Measurements from ENCODE around the gene PLS3. TPM values are rescaled to one million over a fixed set of nuclear protein-coding genes. Genes with fewer than 3 reads are reported as not detected.

The PLS3 gene, protein sequence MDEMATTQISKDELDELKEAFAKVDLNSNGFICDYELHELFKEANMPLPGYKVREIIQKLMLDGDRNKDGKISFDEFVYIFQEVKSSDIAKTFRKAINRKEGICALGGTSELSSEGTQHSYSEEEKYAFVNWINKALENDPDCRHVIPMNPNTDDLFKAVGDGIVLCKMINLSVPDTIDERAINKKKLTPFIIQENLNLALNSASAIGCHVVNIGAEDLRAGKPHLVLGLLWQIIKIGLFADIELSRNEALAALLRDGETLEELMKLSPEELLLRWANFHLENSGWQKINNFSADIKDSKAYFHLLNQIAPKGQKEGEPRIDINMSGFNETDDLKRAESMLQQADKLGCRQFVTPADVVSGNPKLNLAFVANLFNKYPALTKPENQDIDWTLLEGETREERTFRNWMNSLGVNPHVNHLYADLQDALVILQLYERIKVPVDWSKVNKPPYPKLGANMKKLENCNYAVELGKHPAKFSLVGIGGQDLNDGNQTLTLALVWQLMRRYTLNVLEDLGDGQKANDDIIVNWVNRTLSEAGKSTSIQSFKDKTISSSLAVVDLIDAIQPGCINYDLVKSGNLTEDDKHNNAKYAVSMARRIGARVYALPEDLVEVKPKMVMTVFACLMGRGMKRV
- under 1 TPM in 1 of 3 donors, not detected in 2; 0.54 TPM for total RNA-seq
- total RNA-seq (2013): 0.65 TPM

GRCh38 chrX:115560978-115561604, at the start of gene PLS3:
PLS3 (plus strand) TSS chrX:115561174; CDS start chrX:115610251, 49,077 bp downstream.
- TF ChIP-seq, protein P1, sequence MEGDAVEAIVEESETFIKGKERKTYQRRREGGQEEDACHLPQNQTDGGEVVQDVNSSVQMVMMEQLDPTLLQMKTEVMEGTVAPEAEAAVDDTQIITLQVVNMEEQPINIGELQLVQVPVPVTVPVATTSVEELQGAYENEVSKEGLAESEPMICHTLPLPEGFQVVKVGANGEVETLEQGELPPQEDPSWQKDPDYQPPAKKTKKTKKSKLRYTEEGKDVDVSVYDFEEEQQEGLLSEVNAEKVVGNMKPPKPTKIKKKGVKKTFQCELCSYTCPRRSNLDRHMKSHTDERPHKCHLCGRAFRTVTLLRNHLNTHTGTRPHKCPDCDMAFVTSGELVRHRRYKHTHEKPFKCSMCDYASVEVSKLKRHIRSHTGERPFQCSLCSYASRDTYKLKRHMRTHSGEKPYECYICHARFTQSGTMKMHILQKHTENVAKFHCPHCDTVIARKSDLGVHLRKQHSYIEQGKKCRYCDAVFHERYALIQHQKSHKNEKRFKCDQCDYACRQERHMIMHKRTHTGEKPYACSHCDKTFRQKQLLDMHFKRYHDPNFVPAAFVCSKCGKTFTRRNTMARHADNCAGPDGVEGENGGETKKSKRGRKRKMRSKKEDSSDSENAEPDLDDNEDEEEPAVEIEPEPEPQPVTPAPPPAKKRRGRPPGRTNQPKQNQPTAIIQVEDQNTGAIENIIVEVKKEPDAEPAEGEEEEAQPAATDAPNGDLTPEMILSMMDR (IDR thresholded peaks at IDR 0.05): no peak
- Mint-ChIP-seq H3K36me3 (no peaks in the 10 kb centered on the region), H3K27me3 (ENCODE audit: low read depth in 2 of 2) (peaks cover 22 to 83% of the 10 kb centered on the region in 2 donors), H3K4me3 (peak within 1 kb of the TSS; percentile 73), H3K9me3 (no peaks in the 10 kb centered on the region), H3K4me1 (peaks cover 0 to 11% of the 10 kb centered on the region in 2 donors), H3K27ac (peak within 1 kb of the TSS in 1 of 2 donors; percentile 14)
- no peak within 1 kb of the TSS for H3K27ac ChIP-seq (ENCODE audit: low read length)
- no peaks in the 10 kb centered on the region for H3K36me3 ChIP-seq (ENCODE audit: control insufficient read depth, insufficient read depth, low read length)
- H3K9me3 ChIP-seq (ENCODE audit: control insufficient read depth, insufficient read depth, low read length): no peaks in the 10 kb centered on the region
- ATAC-seq: peak; percentile 61 to 85 (median 74)
- H3K27me3 ChIP-seq (ENCODE audit: control insufficient read depth, insufficient read depth, low read length): peaks cover 10% of the 10 kb centered on the region
- H3K4me3 ChIP-seq (ENCODE audit: low read length): no peak within 1 kb of the TSS
- under 1% methylated on average over 40 of the region's 40 CpGs for WGBS (ENCODE audit: insufficient coverage)
- peak in 1 of 2 donors; percentile 2 for DNase-seq
- peaks cover 14% of the 10 kb centered on the region for H3K4me1 ChIP-seq (ENCODE audit: control insufficient read depth, insufficient read depth, low read length)
- intact Hi-C loops (cut with micrococcal nuclease): no loop called here

DNA sequence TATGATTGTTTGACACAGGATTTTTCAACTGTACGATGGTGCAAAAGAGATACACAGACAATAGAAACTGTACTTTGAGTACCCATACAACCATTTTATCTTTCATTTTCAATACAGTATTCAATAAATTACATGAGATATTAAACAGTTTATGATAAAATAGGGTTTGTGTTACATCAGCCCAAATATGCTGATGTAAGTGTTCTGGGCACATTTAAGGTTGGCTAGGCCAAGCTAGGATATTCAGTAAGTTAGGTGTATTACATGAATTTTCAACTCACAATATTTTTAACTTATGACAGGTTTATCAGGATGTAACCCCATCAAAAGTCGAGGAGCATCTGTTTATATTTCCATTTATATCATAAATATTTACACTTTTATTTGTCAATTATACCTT, 42.9 kb upstream of the PLS3 start:
- intact Hi-C loops (cut with micrococcal nuclease): no loop called here
- no peaks in the 10 kb centered on the region for H3K36me3 ChIP-seq (ENCODE audit: control insufficient read depth, insufficient read depth, low read length)
- TF ChIP-seq, protein P1 (IDR thresholded peaks at IDR 0.05): no peak
- Mint-ChIP-seq H3K27ac (no peak overlapping the region), H3K9me3 (no peaks in the 10 kb centered on the region), H3K36me3 (no peaks in the 10 kb centered on the region), H3K4me3 (no peak overlapping the region), H3K4me1 (no peaks in the 10 kb centered on the region), H3K27me3 (ENCODE audit: low read depth in 2 of 2) (peaks cover 3 to 29% of the 10 kb centered on the region in 2 donors)
- 80% methylated on average over 1 of the region's 2 CpGs for WGBS (ENCODE audit: insufficient coverage)
- no peak for DNase-seq
- no peak overlapping the region for H3K4me3 ChIP-seq (ENCODE audit: low read length)
- H3K27ac ChIP-seq (ENCODE audit: low read length): no peak overlapping the region
- no peaks in the 10 kb centered on the region for H3K27me3 ChIP-seq (ENCODE audit: control insufficient read depth, insufficient read depth, low read length)
- no peak for ATAC-seq
- no peaks in the 10 kb centered on the region for H3K9me3 ChIP-seq (ENCODE audit: control insufficient read depth, insufficient read depth, low read length)
- H3K4me1 ChIP-seq (ENCODE audit: control insufficient read depth, insufficient read depth, low read length): no peaks in the 10 kb centered on the region

- TF ChIP-seq, protein P1 (IDR thresholded peaks at IDR 0.05): no peak
- no peaks in the 10 kb centered on the region for H3K27me3 ChIP-seq (ENCODE audit: control insufficient read depth, insufficient read depth, low read length)
- H3K27me3 Mint-ChIP-seq (ENCODE audit: low read depth in 2 of 2): peaks cover 3 to 20% of the 10 kb centered on the region in 2 donors
- H3K9me3 ChIP-seq (ENCODE audit: control insufficient read depth, insufficient read depth, low read length): no peaks in the 10 kb centered on the region
- no peak overlapping the region for H3K4me3 Mint-ChIP-seq
- no peaks in the 10 kb centered on the region for H3K4me1 Mint-ChIP-seq
- no peak overlapping the region for H3K27ac Mint-ChIP-seq
- H3K4me1 ChIP-seq (ENCODE audit: control insufficient read depth, insufficient read depth, low read length): no peaks in the 10 kb centered on the region
- no peaks in the 10 kb centered on the region for H3K36me3 Mint-ChIP-seq
- WGBS (ENCODE audit: insufficient coverage): no CpG with 5 or more reads among the region's 1 CpG
- H3K9me3 Mint-ChIP-seq: no peaks in the 10 kb centered on the region
- intact Hi-C loops (cut with micrococcal nuclease): no loop called here
- ATAC-seq (no peak), DNase-seq (no peak)
- no peaks in the 10 kb centered on the region for H3K36me3 ChIP-seq (ENCODE audit: control insufficient read depth, insufficient read depth, low read length)
- H3K4me3 ChIP-seq (ENCODE audit: low read length): no peak overlapping the region
- no peak overlapping the region for H3K27ac ChIP-seq (ENCODE audit: low read length)
Measured at GRCh38 chrX:115521741-115522140, 39.2 kb upstream of the PLS3 start.

Measured in natural killer cell (primary cell).